VCaP (cell line): Measurements from ENCODE around the gene RBMS3.

ENCODE experiments used
- H3K27ac ChIP-seq: fragments of 450-650 bp; 2 replicates; pipeline ENCODE4 v1.5.1; 2017
- TF ChIP-seq, protein P1 (sequence below): fragments of 450-650 bp; conservative IDR thresholded peaks from 2 replicates; pipeline ENCODE4 v1.5.1; 2017; ENCODE audit warnings: mild to moderate bottlenecking, moderate library complexity

The RBMS3 gene

DNA sequence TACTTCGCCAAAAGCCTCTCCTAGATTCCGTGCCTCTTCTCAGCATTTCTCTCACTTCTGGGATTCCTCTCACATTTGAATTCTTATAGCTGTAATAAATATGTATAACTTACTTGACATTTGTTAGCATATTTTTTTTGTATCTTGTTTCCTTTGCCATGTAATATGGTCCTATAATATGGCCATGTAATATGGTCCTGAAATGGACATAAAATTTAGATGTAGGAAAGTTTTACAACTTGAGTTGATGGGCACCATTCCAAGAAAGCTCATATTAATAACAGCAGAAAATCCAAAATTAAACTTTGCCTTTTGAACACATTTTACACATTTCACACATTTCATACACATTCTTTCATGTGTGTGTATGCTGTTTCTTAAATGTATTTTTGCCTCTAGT is 480.6 kb downstream of the RBMS3 start:
- TF ChIP-seq, protein P1, sequence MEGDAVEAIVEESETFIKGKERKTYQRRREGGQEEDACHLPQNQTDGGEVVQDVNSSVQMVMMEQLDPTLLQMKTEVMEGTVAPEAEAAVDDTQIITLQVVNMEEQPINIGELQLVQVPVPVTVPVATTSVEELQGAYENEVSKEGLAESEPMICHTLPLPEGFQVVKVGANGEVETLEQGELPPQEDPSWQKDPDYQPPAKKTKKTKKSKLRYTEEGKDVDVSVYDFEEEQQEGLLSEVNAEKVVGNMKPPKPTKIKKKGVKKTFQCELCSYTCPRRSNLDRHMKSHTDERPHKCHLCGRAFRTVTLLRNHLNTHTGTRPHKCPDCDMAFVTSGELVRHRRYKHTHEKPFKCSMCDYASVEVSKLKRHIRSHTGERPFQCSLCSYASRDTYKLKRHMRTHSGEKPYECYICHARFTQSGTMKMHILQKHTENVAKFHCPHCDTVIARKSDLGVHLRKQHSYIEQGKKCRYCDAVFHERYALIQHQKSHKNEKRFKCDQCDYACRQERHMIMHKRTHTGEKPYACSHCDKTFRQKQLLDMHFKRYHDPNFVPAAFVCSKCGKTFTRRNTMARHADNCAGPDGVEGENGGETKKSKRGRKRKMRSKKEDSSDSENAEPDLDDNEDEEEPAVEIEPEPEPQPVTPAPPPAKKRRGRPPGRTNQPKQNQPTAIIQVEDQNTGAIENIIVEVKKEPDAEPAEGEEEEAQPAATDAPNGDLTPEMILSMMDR = no peak
- H3K27ac ChIP-seq = peak overlapping the region; percentile 62

DNA sequence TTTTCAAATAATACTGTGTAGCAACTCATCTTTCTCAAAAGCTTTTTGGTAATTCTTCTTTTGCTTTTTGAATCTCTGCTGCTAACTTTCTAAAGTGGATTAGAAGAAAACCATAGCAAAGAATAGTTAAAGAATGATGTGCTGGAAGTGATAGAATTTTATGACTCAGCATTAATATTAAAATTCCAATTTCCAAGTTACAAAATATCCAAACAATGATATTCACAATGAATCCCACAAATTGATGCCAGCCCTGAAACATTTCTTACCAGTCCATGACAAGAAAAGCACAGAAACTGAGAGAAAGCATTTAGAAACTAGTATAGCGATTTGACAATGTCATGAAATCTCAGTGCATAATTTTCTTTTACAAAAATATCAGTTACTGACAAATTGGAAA is 482.2 kb downstream of the RBMS3 start:
- TF ChIP-seq, protein P1 = no peak
- H3K27ac ChIP-seq = no peak overlapping the region

DNA sequence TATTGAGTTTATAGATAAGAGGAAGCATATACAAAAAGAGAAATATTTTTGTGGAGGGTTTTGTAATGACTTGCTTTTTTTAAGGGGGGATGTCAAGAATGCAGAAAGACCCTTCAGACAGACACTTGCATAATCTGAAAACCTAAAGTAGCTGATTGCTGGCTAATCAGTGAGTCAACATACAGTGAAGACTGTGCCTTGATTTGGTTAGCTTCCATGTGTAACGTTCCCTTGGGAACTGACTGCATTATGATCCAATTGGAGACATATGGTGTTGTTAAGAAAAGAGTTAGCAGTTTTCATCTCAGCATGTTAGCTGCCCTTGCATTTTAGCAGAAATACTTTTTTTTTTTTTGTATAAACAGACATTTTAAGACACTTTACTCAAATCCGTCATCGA is 483.2 kb downstream of the RBMS3 start:
- no peak overlapping the region for H3K27ac ChIP-seq
- TF ChIP-seq, protein P1 = no peak

DNA sequence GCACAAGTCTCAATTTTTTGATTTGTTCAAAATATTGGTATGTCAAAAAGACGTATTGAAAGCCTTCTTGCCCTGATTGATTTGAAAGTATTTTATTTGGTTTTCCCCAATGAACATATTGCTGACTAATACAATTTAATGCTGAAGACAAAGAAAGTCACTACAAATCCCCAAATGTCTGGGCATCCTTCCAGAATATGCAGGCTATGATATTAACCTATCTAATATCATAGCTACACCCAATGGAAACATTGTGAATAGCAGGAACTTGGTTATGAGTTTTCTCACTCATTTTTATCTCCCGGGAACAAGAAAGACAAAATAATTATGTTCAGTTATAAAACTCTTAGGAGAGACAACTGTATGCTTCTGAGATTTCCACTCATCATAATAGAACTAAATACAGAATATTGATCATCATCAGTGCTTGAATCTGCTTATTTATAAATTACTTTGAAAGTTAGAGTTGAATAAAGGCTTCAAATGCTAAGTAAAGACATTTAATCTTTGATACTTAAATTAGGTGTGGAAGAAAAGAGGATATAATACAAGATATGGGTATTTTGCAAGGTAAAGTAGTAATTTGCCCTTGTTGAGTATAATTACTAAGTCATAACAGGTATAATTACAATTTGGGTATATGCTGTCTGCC is 483.9 kb downstream of the RBMS3 start:
- no peak overlapping the region for H3K27ac ChIP-seq
- TF ChIP-seq, protein P1 = peak; percentile 98

DNA sequence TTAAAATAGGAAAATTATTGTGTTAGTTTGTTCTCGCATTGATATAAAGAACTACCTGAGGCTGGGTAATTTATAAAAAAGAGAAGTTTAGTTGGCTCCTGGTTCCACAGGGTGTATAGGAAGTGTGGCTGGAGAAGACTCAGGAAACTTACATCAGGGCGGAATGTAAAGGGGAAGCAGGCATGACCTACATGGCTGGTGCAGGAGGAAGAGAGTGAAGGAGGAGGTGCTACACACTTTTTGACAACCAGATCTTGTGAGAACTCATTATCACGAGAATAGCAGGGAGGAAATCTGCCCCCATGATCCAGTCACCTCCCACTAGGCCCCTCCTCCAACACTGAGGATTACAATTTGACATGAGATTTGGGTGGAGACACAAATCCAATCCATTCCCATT is 490.7 kb downstream of the RBMS3 start:
- no peak overlapping the region for H3K27ac ChIP-seq
- TF ChIP-seq, protein P1 = no peak

DNA sequence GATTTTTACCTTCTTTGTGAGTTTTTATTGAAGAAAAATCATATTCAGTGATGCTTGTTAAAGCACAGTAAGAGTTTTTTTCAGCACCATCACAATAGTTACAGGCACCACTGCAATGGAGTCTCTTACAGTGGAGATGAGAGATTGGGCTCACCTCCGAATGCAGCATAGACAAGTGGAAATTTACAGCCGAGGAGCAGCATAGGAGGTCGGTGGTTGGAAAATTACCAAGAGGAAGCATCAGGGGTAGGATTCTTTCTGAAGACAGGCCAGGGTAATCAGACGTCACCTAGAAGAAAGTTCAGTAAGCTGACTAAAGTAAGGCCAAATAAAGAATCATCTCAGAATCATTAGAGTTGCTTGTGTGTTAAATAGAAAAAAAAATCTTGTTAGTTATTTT is 491.6 kb downstream of the RBMS3 start:
- TF ChIP-seq, protein P1 = no peak
- no peak overlapping the region for H3K27ac ChIP-seq

DNA sequence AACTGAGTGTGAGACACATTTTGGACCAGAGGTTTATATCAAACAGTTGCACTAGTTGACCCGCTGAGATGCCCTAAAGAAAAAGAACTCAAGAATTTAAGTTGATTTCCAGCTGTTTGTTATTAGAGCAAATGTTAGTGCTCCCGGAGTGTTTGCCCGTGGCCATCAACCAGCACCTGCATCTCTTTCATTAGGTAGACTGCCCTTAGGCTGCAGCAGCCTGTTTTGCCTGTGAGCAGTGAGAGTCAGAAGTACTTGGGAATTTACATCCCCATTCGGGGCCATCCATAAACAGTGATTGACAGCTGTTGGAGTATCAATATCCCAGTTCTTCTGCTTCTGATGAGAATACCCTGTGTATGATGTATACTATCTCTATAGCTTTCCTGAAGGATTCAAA is 492.6 kb downstream of the RBMS3 start:
- TF ChIP-seq, protein P1 = no peak
- no peak overlapping the region for H3K27ac ChIP-seq
